ENCODE data around the gene CRYGN.

DNA sequence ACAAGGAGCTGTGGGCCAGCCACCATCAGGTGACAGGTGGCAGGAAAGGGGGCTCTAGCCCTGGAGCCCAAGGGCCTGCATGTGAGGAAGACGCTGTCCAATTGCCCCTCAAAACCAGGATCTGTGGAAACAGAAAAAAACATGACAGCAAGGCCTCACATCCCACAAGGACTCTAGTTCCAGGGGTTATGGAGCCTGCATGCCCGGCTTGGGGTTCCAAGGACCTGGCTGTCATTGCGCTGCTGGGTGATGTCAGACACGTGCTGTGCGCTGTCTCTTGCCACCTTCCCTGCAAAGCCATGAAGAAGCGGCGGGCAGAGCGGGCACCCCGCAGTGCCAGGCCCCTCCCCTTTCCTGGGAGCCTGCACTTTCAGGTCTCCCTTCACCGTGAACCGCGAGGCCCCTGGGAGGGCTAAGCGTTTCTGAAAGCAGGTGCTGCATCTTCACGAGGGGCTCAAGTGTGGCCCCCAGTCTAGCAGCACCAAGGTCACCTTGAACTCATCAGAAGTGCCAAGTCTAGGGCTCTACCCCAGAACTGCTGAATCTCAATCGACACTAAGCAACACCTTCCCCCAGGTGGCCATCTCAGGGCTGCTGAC is 15.1 kb upstream of the CRYGN start:
- TF ChIP-seq POLR2A (IDR thresholded peaks at IDR 0.05), result no peak
- TF ChIP-seq, protein P1, sequence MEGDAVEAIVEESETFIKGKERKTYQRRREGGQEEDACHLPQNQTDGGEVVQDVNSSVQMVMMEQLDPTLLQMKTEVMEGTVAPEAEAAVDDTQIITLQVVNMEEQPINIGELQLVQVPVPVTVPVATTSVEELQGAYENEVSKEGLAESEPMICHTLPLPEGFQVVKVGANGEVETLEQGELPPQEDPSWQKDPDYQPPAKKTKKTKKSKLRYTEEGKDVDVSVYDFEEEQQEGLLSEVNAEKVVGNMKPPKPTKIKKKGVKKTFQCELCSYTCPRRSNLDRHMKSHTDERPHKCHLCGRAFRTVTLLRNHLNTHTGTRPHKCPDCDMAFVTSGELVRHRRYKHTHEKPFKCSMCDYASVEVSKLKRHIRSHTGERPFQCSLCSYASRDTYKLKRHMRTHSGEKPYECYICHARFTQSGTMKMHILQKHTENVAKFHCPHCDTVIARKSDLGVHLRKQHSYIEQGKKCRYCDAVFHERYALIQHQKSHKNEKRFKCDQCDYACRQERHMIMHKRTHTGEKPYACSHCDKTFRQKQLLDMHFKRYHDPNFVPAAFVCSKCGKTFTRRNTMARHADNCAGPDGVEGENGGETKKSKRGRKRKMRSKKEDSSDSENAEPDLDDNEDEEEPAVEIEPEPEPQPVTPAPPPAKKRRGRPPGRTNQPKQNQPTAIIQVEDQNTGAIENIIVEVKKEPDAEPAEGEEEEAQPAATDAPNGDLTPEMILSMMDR (IDR thresholded peaks at IDR 0.05), result no peak
